Left ventricle myocardium inferior (tissue), 1 donor: ENCODE measurements around the gene C2CD4C. TPM values are rescaled to one million over a fixed set of nuclear protein-coding genes. Genes with fewer than 3 reads are reported as not detected.

Source experiments
- DNase-seq: peaks from one replicate; pipeline ENCODE4 v3.0.0-alpha.2; 2020
- H3K27ac ChIP-seq: fragments of 200-600 bp; replicated peaks from 2 replicates; pipeline ENCODE4 v1.8.0; 2021
- H3K27me3 ChIP-seq: fragments of 200-600 bp; 2 replicates; pipeline ENCODE4 v1.8.0; 2021; ENCODE audit warnings: low read depth
- H3K36me3 ChIP-seq: fragments of 200-600 bp; 2 replicates; pipeline ENCODE4 v1.8.0; 2021
- H3K4me1 ChIP-seq: fragments of 200-600 bp; 2 replicates; pipeline ENCODE4 v1.8.0; 2021
- H3K4me3 ChIP-seq: fragments of 200-600 bp; 2 replicates; pipeline ENCODE4 v1.8.0; 2021; ENCODE audit warnings: mild to moderate bottlenecking, moderate library complexity
- H3K9me3 ChIP-seq: fragments of 200-600 bp; replicated peaks from 2 replicates; pipeline ENCODE4 v1.8.0; 2021
- intact Hi-C: fragments of 100-400 bp; cut with micrococcal nuclease; formaldehyde crosslinking; loops from one replicate; pipeline ENCODE4 v1.11.0; 2022
- total RNA-seq: library from RNA; stranded (reverse); fragmentation: NEBNext Ultra II Directional; extraction: Animal tissue kit (Norgen Biotek cat#: 25700); gene quantifications from one replicate; pipeline ENCODE4 v1.2.1, GENCODE V29; 2021
- TF ChIP-seq, protein P1 (sequence below): fragments of 200-600 bp; IDR thresholded peaks from 2 replicates; pipeline ENCODE4 v1.8.0; 2021; ENCODE audit warnings: antibody characterized with exemption, mild to moderate bottlenecking, borderline replicate concordance
- donor health status: DM: no; HTN: yes; CAD: no; lungs with severe emphysema.

The C2CD4C gene
- total RNA-seq, 1 donor from 2014 or later: 0.63 TPM

DNA sequence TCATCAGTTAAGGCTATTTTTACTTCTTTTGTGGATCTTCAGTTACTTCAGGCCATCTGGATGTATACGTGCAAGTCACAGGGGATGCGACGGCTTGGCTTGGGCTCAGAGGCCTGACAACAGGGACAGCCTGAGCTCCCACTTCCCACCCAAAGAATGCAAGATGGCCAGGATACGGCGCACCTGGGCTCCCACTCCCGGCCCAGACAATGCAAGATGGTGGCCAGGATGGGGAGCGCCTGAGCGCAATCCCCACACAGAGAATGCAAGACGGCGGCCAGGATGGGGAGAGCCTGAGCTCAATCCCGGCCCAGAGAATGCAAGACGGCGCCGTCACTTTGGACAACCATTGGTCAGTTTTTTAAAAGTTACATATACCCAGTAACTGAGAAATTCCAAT is 39.1 kb downstream of the C2CD4C start:
- H3K9me3 ChIP-seq: no peaks in the 10 kb centered on the region
- intact Hi-C loops: no loop called here
- H3K4me1 ChIP-seq: peaks cover 20% of the 10 kb centered on the region
- TF ChIP-seq, protein P1, sequence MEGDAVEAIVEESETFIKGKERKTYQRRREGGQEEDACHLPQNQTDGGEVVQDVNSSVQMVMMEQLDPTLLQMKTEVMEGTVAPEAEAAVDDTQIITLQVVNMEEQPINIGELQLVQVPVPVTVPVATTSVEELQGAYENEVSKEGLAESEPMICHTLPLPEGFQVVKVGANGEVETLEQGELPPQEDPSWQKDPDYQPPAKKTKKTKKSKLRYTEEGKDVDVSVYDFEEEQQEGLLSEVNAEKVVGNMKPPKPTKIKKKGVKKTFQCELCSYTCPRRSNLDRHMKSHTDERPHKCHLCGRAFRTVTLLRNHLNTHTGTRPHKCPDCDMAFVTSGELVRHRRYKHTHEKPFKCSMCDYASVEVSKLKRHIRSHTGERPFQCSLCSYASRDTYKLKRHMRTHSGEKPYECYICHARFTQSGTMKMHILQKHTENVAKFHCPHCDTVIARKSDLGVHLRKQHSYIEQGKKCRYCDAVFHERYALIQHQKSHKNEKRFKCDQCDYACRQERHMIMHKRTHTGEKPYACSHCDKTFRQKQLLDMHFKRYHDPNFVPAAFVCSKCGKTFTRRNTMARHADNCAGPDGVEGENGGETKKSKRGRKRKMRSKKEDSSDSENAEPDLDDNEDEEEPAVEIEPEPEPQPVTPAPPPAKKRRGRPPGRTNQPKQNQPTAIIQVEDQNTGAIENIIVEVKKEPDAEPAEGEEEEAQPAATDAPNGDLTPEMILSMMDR: no peak
- no peak overlapping the region for H3K4me3 ChIP-seq
- peaks cover 91% of the 10 kb centered on the region for H3K27me3 ChIP-seq
- no peak for DNase-seq
- H3K36me3 ChIP-seq: no peaks in the 10 kb centered on the region
- H3K27ac ChIP-seq: no peak overlapping the region

DNA sequence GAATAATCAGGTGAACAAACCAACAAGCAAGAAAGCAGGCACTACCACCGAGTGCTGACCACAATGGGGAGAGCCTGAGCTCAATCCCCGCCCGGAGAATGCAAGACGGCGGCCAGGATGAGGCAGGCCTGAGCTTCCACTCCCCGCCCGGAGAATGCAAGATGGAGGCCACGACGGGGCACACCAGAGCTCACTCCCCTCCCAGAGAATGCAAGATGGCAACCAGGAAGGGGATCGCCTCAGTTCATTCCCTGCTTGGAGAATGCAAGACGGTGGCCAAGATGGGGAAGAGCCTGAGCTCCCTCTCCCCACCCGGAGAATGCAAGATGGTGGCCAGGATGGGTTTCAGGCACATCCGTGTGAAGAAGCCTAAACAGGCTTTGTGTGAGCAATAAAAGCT is 39.7 kb downstream of the C2CD4C start:
- TF ChIP-seq, protein P1: no peak
- Histone ChIP-seq H3K4me3 (no peak overlapping the region), H3K9me3 (no peaks in the 10 kb centered on the region), H3K27me3 (peaks cover 91% of the 10 kb centered on the region), H3K36me3 (no peaks in the 10 kb centered on the region), H3K27ac (no peak overlapping the region), H3K4me1 (peaks cover 20% of the 10 kb centered on the region)
- no peak for DNase-seq
- intact Hi-C loops: no loop called here

DNA sequence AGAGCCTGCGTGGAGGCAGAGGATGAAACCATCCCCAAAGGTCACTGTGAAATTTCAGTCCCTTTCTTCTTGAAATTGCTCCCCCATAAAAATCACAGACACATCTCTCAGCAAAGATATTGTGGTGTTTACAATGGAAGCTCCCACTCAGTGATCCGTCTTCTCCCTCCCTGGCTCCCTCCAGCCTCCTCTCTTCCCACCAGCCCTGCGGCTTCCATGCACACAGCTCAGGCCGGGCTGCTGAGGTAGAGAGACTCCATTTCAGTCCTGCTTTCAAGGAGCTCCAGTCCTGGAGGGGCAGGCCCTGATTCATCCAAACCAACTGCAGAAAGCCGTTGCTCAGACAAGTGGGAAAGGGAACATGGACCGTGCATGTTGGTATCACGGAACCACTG is 40.3 kb downstream of the C2CD4C start:
- TF ChIP-seq, protein P1: no peak
- Histone ChIP-seq H3K9me3 (no peaks in the 10 kb centered on the region), H3K27me3 (peaks cover 86% of the 10 kb centered on the region), H3K4me3 (no peak overlapping the region), H3K36me3 (no peaks in the 10 kb centered on the region), H3K27ac (no peak overlapping the region), H3K4me1 (peaks cover 20% of the 10 kb centered on the region)
- DNase-seq: no peak
- intact Hi-C loops: no loop called here

DNA sequence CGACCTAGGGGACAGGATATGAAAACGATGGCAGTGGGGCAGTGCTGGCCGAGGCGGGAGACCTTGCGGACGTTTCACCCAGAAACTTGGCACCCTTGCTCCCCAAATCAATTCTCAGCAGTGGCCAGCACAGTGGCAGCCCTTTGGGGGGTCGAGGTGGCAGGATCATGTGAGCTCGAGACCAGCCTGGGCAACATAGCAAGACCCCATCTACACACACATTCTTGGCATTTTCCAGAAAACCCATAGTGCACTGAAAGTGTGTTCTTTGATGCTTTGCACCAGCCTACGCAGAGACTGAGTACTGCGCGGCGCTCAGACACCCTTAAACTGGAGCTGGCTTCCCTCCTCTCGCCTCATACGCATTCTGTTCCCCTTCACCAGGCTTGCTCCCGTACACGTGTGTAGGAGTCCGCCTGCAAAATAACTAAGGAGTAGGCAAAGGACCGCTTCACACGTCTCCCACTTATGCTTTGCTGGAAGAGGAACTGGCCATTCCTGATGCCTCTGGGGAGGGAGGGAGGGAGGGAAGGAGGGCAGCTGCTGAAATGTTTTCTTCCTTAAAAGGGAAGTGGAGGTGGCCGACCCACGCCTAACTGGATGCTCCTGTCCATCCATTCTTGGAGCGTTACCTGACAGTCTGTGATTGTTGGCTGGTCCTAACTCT is 40.9 kb downstream of the C2CD4C start:
- Histone ChIP-seq H3K27me3 (peaks cover 86% of the 10 kb centered on the region), H3K36me3 (no peaks in the 10 kb centered on the region), H3K4me3 (no peak overlapping the region), H3K4me1 (peaks cover 18% of the 10 kb centered on the region), H3K9me3 (no peaks in the 10 kb centered on the region), H3K27ac (no peak overlapping the region)
- intact Hi-C loops: no loop called here
- no peak for DNase-seq
- TF ChIP-seq, protein P1: no peak

DNA sequence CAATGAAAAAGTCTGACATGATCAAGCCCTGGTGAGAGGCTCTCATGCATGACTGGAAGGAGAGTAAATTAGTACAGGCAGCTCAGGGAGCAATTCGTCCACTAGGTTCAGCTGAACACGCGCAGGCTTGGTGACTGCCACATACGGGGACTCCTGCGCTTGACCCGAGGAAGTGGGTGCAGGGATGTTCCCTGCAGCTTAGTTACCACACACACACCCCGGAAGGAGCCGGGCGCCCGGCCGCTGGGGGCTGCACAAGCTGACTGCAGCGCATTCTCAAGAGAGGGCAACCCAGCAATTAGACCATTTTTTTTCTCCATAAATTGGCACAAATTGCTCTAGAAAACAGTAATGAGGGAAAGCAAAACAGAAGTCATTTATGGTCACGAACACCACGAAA is 41.4 kb downstream of the C2CD4C start:
- DNase-seq: no peak
- H3K4me1 ChIP-seq: peaks cover 13% of the 10 kb centered on the region
- intact Hi-C loops: no loop called here
- no peaks in the 10 kb centered on the region for H3K9me3 ChIP-seq
- no peak overlapping the region for H3K27ac ChIP-seq
- TF ChIP-seq, protein P1: no peak
- H3K36me3 ChIP-seq: no peaks in the 10 kb centered on the region
- H3K27me3 ChIP-seq: peaks cover 86% of the 10 kb centered on the region
- H3K4me3 ChIP-seq: no peak overlapping the region

DNA sequence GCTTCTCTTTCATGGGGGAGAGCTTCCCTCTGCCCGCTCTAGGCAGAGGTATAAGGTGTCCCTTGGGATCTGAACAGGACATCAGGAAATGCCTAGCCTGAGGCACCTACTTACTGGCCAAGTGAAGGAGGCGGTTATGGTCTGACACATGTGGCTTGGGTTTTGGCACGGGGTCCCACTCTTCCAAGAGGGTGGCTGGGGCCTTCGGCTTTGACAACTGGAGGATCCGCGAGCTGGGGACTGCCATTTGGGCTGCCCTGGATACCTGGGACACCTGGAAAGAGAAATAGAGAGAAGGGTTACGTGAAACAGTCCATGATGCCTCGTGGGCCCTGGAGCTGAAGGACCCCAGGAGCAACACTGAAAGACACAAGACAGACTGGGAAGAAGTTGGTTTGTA is 42.0 kb downstream of the C2CD4C start:
- TF ChIP-seq, protein P1: no peak
- Histone ChIP-seq H3K9me3 (no peaks in the 10 kb centered on the region), H3K4me3 (no peak overlapping the region), H3K27me3 (peaks cover 81% of the 10 kb centered on the region), H3K27ac (no peak overlapping the region), H3K36me3 (no peaks in the 10 kb centered on the region), H3K4me1 (peaks cover 6% of the 10 kb centered on the region)
- intact Hi-C loops: no loop called here
- DNase-seq: no peak
